ENCODE measurements around the gene LHFPL2. TPM values are rescaled to one million over a fixed set of nuclear protein-coding genes. Genes with fewer than 3 reads are reported as not detected.

Gene LHFPL2
- total RNA-seq, 1 experiment from 2014 or later = 17.9 TPM

- TF ChIP-seq ZBTB33 (IDR thresholded peaks at IDR 0.05; ENCODE audit: extremely low read depth, insufficient replicate concordance, low read length) = no peak
- TF ChIP-seq ZFX (IDR thresholded peaks at IDR 0.05) = no peak
- no peak for TF ChIP-seq SIN3A (IDR thresholded peaks at IDR 0.05; ENCODE audit: low read depth)
- no peak for TF ChIP-seq ATF3 (IDR thresholded peaks at IDR 0.05)
These were observed 61.3 kb downstream of the LHFPL2 start (continued) for GRCh38 chr5:78587081-78587774.

- ATAC-seq (peak; percentile 90), DNase-seq (ENCODE audit: low read depth, low spot score) (no peak)
- Histone ChIP-seq H3K4me1 (ENCODE audit: control insufficient read depth in 1 of 2, insufficient read depth in 2 of 2, low read length in 2 of 2) (peaks cover 18 to 32% of the 10 kb centered on the region in 2 experiments), H3K9me3 (ENCODE audit: control insufficient read depth in 1 of 2, insufficient read depth in 1 of 2, low read depth in 1 of 2, low read length in 2 of 2) (no peaks in the 10 kb centered on the region), H2AFZ (ENCODE audit: low read depth, low read length, poor library complexity, severe bottlenecking) (no peak overlapping the region), H3K79me2 (ENCODE audit: insufficient read depth, low read length) (no peaks in the 10 kb centered on the region; the same call in 1 of the 2 replicates), H3K9me2 (ENCODE audit: insufficient read depth) (no peaks in the 10 kb centered on the region), H3K27ac (ENCODE audit: low read depth, low read length) (no peak overlapping the region), H3K4me3 (replicated peaks in 1 of 2; ENCODE audit: low read depth in 1 of 2, low read length in 2 of 2) (no peak overlapping the region), H3K27me3 (ENCODE audit: insufficient read depth, low read length) (no peaks in the 10 kb centered on the region), H3K36me3 (ENCODE audit: control insufficient read depth in 1 of 2, insufficient read depth in 2 of 2, low read length in 2 of 2) (no peaks in the 10 kb centered on the region), H4K20me1 (ENCODE audit: insufficient read depth) (no peaks in the 10 kb centered on the region), H3K4me2 (ENCODE audit: low read length) (peak overlapping the region; percentile 55), H3K9ac (ENCODE audit: low read length) (peak overlapping the region; percentile 31; the same call in 1 of the 2 replicates)
- ChIA-PET RAD21 (ENCODE audit: low non-redundant PET in 1 of 2, low total read pairs in 2 of 2, uncharacterized antibody in 2 of 2, unreplicated experiment in 2 of 2) (no interaction called here), POLR2A (no interaction called here), CTCF (no interaction called here)
- intact Hi-C loops (cut with micrococcal nuclease) = no loop called here
- BruUV-seq (replicated peaks) = no TSS peak
- no peak for TF ChIP-seq CTCF (IDR thresholded peaks at IDR 0.05 in 2 of 3, conservative IDR thresholded peaks at IDR 0.05 in 1 of 3; ENCODE audit: borderline replicate concordance in 1 of 3, insufficient read depth in 1 of 3, low read depth in 2 of 3, low read length in 2 of 3)
- no peak for TF ChIP-seq ELF1 (IDR thresholded peaks at IDR 0.05; ENCODE audit: borderline replicate concordance, low read depth)
- peak; percentile 69 for TF ChIP-seq CEBPB (IDR thresholded peaks at IDR 0.05; ENCODE audit: low read depth)
- TF ChIP-seq SP1 (IDR thresholded peaks at IDR 0.05; ENCODE audit: low read depth) = peak; percentile 33; the same call in 1 of the 2 replicates
- TF ChIP-seq YY1 (IDR thresholded peaks at IDR 0.05; ENCODE audit: extremely low read depth, insufficient replicate concordance, low read depth, low read length) = no peak
- peak; percentile 86 for TF ChIP-seq JUND (IDR thresholded peaks at IDR 0.05)
- TF ChIP-seq ZBTB33 (IDR thresholded peaks at IDR 0.05; ENCODE audit: extremely low read depth, insufficient replicate concordance, low read length) = no peak
- TF ChIP-seq RAD21 (IDR thresholded peaks at IDR 0.05; ENCODE audit: low read depth) = no peak
- TF ChIP-seq POLR2A (IDR thresholded peaks at IDR 0.05; ENCODE audit: borderline replicate concordance, extremely low read depth, insufficient read depth, insufficient read length) = no peak
- TF ChIP-seq SRF (IDR thresholded peaks at IDR 0.05; ENCODE audit: low read depth) = no peak
- no peak for TF ChIP-seq ZFX (IDR thresholded peaks at IDR 0.05)
- no peak for TF ChIP-seq REST (IDR thresholded peaks at IDR 0.05; ENCODE audit: low read depth)
These were observed 62.3 kb downstream of the LHFPL2 start for GRCh38 chr5:78586251-78586650.
